OCI-LY7 (cell line): Measurements from ENCODE around the gene LCE3D. TPM values are rescaled to one million over a fixed set of nuclear protein-coding genes. Genes with fewer than 3 reads are reported as not detected.

Source experiments
- BruUV-seq: library from RNA; stranded (reverse); fragments of 400-500 nt; replicated peaks from 2 replicates; lab custom pipeline; 2021; lab: Mats Ljungman, UMichigan
- CTCF ChIA-PET: fragments of 300-600 bp; sonication (Branson Sonifier 250); formaldehyde crosslinking; loops from one replicate; lab custom pipeline; 2022; ENCODE audit warnings: antibody characterized with exemption; ENCODE audit not compliant: unreplicated experiment; lab: Charles Lee
- POLR2A ChIA-PET: fragments of 300-600 bp; sonication (Branson Sonifier 250); formaldehyde crosslinking; loops from one replicate; lab custom pipeline; 2022; ENCODE audit warnings: antibody characterized with exemption; lab: Charles Lee
- DNase-seq: peaks from one replicate; pipeline ENCODE4 v3.0.0-alpha.2; 2015; ENCODE audit warnings: low spot score
- H2AFZ ChIP-seq: fragments of 200-600 bp; sonication (generic), shearing (Covaris generic); 2 replicates; pipeline ENCODE4 v1.6.1; 2014; ENCODE audit warnings: mild to moderate bottlenecking, antibody characterized with exemption, low read length, moderate library complexity
- H3K27ac ChIP-seq: fragments of 200-600 bp; sonication (generic); 2 replicates; pipeline ENCODE4 v1.5.1; 2014; ENCODE audit warnings: mixed run types, low read depth, mild to moderate bottlenecking, moderate library complexity, low read length, inconsistent platforms; ENCODE audit not compliant: poor library complexity, severe bottlenecking
- H3K36me3 ChIP-seq: fragments of 200-600 bp; sonication (generic); 2 replicates; pipeline ENCODE4 v1.6.1; 2014; ENCODE audit warnings: mild to moderate bottlenecking, antibody characterized with exemption, low read length, moderate library complexity, mixed read lengths; ENCODE audit not compliant: insufficient read depth
- H3K4me1 ChIP-seq: fragments of 200-600 bp; sonication (generic); 2 replicates; pipeline ENCODE4 v1.5.1; 2014; ENCODE audit warnings: mild to moderate bottlenecking, low read length; ENCODE audit not compliant: insufficient read depth, poor library complexity, severe bottlenecking
- H3K4me2 ChIP-seq: fragments of 200-600 bp; sonication (generic); 2 replicates; pipeline ENCODE4 v1.6.1; 2014; ENCODE audit warnings: mild to moderate bottlenecking, low read length
- H3K4me3 ChIP-seq: fragments of 200-600 bp; sonication (generic); 2 replicates; pipeline ENCODE4 v1.5.1; 2014; ENCODE audit warnings: mild to moderate bottlenecking, low read depth, low read length; ENCODE audit not compliant: poor library complexity, severe bottlenecking
- H3K79me2 ChIP-seq: fragments of 200-600 bp; sonication (generic); 2 replicates; pipeline ENCODE4 v1.6.1; 2016; ENCODE audit warnings: low read depth, mild to moderate bottlenecking, low read length, moderate library complexity, mixed read lengths; ENCODE audit not compliant: insufficient read depth
- H3K9me2 ChIP-seq: fragments of 200-600 bp; sonication (generic); 2 replicates; pipeline ENCODE4 v1.6.1; 2016; ENCODE audit warnings: mild to moderate bottlenecking, low read length, mixed read lengths; ENCODE audit not compliant: insufficient read depth
- H3K9me3 ChIP-seq: fragments of 200-600 bp; sonication (generic); 2 replicates; pipeline ENCODE4 v1.6.1; 2014; ENCODE audit warnings: mild to moderate bottlenecking, mixed run types, low read length, mixed read lengths
- H4K20me1 ChIP-seq: fragments of 200-600 bp; sonication (generic); 2 replicates; pipeline ENCODE4 v1.6.1; 2014; ENCODE audit warnings: mild to moderate bottlenecking, antibody characterized with exemption, low read length, moderate library complexity, mixed read lengths; ENCODE audit not compliant: insufficient read depth
- CTCF ChIP-seq: fragments of 200-600 bp; sonication (generic); conservative IDR thresholded peaks from 2 replicates; pipeline ENCODE4 v1.5.1; 2014; ENCODE audit warnings: mild to moderate bottlenecking, antibody characterized with exemption, low read length, moderate library complexity, mixed read lengths
- EZH2phosphoT487 ChIP-seq: fragments of 200-600 bp; sonication (generic); IDR thresholded peaks from 2 replicates; pipeline ENCODE4 v1.6.1; 2018; ENCODE audit warnings: low read depth, borderline replicate concordance, mild to moderate bottlenecking, mixed run types, antibody characterized with exemption, low read length, moderate library complexity, mixed read lengths
- intact Hi-C: fragments of 100-400 bp; cut with micrococcal nuclease; formaldehyde crosslinking; loops from one replicate; pipeline ENCODE4 v1.10.0; 2022; ENCODE audit not compliant: unreplicated experiment
- total RNA-seq, 2 experiments: library from RNA; depleted of rRNA in 1 of 2; stranded (reverse); fragments of >200 nt in 1 of 2; shearing (Covaris generic) in 1 of 2; gene quantifications; 2 replicates each; pipeline ENCODE4 v1.2.3, GENCODE V29; 2014 to 2022

Gene LCE3D
- total RNA-seq, 2 experiments from 2014 or later = not detected

DNA sequence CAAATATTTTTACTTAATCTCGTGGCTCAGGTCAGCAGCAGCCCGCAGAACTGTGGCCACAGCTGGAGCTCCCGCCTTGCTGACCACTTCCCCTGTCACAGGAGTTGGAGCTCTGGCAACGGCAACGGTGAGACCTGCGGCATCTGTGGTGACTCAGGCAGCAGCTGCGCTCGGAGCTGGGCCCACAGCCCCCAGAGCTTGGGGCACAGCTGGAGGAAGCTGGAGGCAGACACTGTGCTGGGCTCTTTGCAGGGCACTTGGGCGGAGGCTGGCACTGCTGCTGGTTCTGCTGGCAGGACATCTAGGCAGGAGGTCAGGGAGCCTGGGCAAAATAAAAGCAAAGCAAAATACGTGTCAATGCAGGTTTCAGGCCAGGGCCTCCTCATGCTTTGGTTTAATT is 42.5 kb upstream of the LCE3D start, which contains the start of gene LCE3A:
LCE3A (minus strand) TSS at position 301 of the 400 bp plus-strand sequence; CDS start at position 301, 0 bp downstream.
- no TSS peak for BruUV-seq
- POLR2A ChIA-PET = no interaction called here
- intact Hi-C loops = no loop called here

DNA sequence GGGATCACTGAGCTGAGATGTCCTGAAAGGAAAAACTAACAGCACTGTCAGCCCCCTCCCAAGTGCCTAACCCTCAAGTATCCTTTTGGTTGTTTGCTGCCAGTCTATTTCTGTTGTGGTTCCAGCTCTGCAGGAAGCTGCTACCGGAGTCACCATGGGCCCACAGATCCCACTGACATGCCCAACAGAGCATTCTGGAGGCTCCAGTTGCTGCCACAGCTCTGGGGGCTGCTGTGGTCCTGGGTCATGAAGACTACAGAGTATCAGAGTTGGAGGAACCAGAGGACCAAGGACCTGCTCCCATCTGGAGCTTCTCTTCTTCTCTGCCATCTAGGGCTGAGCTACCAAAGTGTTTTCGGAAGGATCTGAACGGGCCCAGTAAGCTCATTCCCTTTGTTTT is 41.7 kb upstream of the LCE3D start:
- no peaks in the 10 kb centered on the region for H3K79me2 ChIP-seq
- ChIA-PET POLR2A (no interaction called here), CTCF (no interaction called here)
- H3K4me2 ChIP-seq = no peak overlapping the region
- H3K9me3 ChIP-seq = peaks cover 4% of the 10 kb centered on the region; the same call in 1 of the 2 replicates
- no peaks in the 10 kb centered on the region for H3K4me1 ChIP-seq
- no peaks in the 10 kb centered on the region for H4K20me1 ChIP-seq
- no peak for DNase-seq
- no peaks in the 10 kb centered on the region for H3K9me2 ChIP-seq
- H3K4me3 ChIP-seq = no peak overlapping the region
- no peak overlapping the region for H2AFZ ChIP-seq
- H3K27ac ChIP-seq = no peak overlapping the region
- TF ChIP-seq EZH2phosphoT487 (no peak), CTCF (no peak)
- no peaks in the 10 kb centered on the region for H3K36me3 ChIP-seq
- intact Hi-C loops = no loop called here
- no TSS peak for BruUV-seq

More for the DNA sequence above, 42.5 kb upstream of the LCE3D start, which contains the start of gene LCE3A:
- Histone ChIP-seq H2AFZ (no peak within 1 kb of the TSS), H3K9me2 (no peaks in the 10 kb centered on the region), H3K79me2 (no peaks in the 10 kb centered on the region), H3K4me1 (no peaks in the 10 kb centered on the region), H3K4me3 (no peak within 1 kb of the TSS), H3K36me3 (no peaks in the 10 kb centered on the region), H3K4me2 (no peak within 1 kb of the TSS), H4K20me1 (no peaks in the 10 kb centered on the region), H3K9me3 (peaks cover 4% of the 10 kb centered on the region; the same call in 1 of the 2 replicates), H3K27ac (no peak within 1 kb of the TSS)
- DNase-seq = no peak
- CTCF ChIA-PET = no interaction called here
- TF ChIP-seq EZH2phosphoT487 (no peak), CTCF (no peak)

DNA sequence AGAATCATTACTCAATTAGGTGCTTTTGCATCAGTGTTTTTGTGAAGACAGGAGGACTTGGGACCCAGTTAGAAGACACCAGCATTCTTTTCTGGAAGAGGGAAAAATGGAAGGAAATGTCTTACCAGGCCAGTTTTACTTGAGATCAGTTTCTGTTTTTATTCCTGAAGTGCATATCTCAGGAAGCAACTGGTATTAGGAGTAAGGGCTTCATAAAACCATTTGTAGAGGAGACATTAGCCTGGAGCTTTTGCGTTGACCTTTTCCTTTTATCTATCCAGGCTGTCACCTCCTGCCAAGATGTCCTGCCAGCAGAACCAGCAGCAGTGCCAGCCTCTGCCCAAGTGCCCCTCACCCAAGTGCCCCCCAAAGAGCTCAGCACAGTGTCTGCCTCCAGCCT is 33.2 kb upstream of the LCE3D start, which contains the start of gene LCE3B:
LCE3B (plus strand) TSS at position 301 of the 400 bp plus-strand sequence; CDS start at position 301, 0 bp downstream.
- intact Hi-C loops = no loop called here
- Histone ChIP-seq H3K4me1 (no peaks in the 10 kb centered on the region), H3K9me3 (no peaks in the 10 kb centered on the region), H4K20me1 (no peaks in the 10 kb centered on the region), H2AFZ (no peak within 1 kb of the TSS), H3K4me2 (no peak within 1 kb of the TSS), H3K79me2 (no peaks in the 10 kb centered on the region), H3K27ac (no peak within 1 kb of the TSS), H3K36me3 (no peaks in the 10 kb centered on the region), H3K9me2 (no peaks in the 10 kb centered on the region), H3K4me3 (no peak within 1 kb of the TSS)
- ChIA-PET CTCF (no interaction called here), POLR2A (no interaction called here)
- no TSS peak for BruUV-seq
- TF ChIP-seq CTCF (no peak), EZH2phosphoT487 (no peak)
- no peak for DNase-seq
